Stimulated activated naive CD8-positive, alpha-beta T cell treated with anti-CD3 and anti-CD28 coated beads, Interleukin-15, Interleukin-2, amounts not matched to agents 100 U/mL and 50 U/mL, for 24 hours (primary cell): ENCODE results near the gene TRIP4.
"Not testable (repeated sequence)": the region's sequence is repeated elsewhere in the genome, so short reads cannot be mapped to it uniquely, and the experiment has no call there.

Experiments
- ATAC-seq: fragments of 150-1000 bp; cut with Tn5 transposase; one replicate; pipeline ENCODE4 v1.10.0; 2021
- DNase-seq: peaks from one replicate; pipeline ENCODE4 v3.0.0; 2021

TRIP4 gene

DNA sequence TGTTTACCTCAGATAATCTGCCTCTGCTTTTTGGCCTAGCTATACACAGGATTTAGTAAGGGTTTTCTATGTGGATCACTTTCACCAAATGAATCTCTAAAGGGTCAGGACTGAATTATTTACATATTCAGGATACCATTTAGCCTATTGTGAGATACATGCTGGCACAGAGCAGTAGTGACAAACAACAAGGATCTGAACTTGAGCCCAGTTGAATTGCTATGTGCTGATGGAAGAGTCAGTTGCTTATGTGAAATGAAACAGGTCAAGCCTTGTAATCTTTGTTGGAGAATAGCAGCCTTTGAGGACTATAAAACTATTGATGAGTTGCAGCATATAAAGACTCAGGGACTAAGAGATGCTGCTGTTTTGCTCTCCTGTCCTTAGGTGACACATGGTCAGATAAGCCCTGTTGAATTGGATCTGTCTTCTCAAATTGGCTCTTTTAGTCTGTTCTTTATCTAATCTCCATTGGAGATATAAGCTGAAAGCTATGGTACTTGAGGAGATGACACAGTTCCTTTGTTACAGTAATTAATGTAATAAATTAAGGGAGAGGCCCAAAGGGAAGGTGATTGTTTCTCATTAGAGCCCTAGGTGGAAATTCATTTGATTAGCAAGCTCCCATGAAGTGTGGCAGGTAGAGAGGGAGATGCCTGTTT lies 103.1 kb downstream of the TRIP4 start:
- DNase-seq, result no peak
- ATAC-seq, result no peak

DNA sequence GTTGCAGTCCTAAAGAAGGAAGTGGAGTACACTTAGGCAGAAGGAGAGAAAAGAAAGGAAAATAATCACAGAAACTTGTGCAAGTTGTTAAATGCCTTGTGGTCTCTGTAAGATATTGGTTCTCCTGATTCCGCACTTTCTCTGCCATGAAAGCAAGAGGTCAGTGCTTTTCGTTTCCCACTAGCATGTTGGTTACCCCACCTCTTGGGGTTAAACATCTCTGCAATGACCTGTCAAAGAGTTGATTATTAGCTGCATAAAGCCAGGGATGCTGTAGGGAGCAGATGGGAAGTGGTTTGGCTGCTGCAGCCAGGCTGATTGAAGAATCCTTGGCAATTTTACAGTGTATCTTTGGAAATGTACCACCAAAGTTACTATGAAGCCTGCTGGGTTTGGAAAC lies 106.0 kb downstream of the TRIP4 start:
- ATAC-seq, result no peak
- no peak for DNase-seq

- not testable (repeated sequence) for ATAC-seq, DNase-seq
Measured at GRCh38 chr15:64495968-64496367, 108.3 kb downstream of the TRIP4 start.

GRCh38 chr15:64500695-64501395 lies 113.2 kb downstream of the TRIP4 start:
- no peak for DNase-seq
- no peak for ATAC-seq

- no peak for ATAC-seq
- DNase-seq, result no peak
Measured at GRCh38 chr15:64501396-64501715, 113.7 kb downstream of the TRIP4 start.

DNA sequence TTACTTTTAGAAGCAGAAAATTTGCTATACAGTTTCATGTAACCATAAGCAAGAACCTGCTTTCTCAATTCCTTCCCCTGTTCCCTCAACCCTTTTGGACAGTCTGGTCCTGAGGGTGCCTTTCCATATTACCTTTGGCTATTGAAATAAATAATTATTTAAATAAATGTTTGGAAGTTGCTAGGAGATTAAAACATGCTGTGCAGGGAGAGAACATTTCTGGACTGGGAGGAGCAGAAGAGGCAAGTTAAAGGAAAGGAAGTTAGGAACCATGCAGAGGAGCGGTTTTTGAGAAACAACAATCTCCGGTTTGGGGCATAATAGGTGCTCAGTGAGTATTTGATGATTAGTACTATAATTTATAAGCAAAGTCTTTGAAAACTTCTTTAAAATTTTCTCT lies 114.5 kb downstream of the TRIP4 start:
- no peak for DNase-seq
- ATAC-seq, result no peak

DNA sequence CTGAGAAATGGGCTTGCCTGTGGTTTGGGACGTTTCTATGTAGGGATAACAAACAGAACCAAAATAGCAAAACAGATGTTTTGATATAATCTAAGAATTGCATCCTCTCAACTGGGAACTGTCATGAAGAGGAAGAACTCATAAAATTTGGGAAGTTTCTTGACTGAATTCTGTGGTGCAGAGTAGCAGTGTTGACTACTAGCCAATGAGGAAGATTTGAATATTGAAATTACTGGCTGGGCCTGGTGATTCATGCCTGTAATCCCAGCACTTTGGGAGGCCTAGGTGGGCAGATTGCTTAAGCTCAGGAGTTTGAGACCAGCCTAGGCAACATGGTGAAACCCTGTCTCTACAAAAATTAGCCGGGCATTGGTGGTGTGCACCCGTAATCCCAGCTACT lies 114.9 kb downstream of the TRIP4 start:
- DNase-seq (no peak), ATAC-seq (no peak)

- ATAC-seq (no peak), DNase-seq (no peak)
Measured at GRCh38 chr15:64503197-64503596, 115.6 kb downstream of the TRIP4 start.

DNA sequence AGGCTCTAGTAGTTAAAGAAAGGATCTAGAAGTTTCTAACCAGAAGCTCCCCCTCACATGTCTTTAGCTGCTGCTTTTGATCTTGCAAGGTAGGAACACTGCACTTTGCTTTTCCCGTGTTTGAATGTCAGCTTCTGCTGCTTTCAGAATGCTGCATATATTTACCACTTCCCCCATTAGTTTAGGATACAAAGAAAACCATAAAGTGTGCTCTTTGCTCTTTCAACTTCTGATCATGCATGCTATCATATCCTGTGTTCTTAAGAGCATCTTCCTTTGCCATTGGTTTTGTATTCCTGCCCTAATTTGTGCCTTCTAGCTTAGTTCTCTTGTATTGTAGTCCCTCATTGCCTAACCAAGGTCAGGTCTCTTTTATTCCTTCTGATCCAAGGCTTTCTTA lies 116.0 kb downstream of the TRIP4 start:
- ATAC-seq (no peak), DNase-seq (no peak)
